NCI-H2107 treated with DMSO at 0.1 percent for 48 hours (cell line): ENCODE results near the gene DTD1.
A peak's percentile ranks its signal among the peaks of the same experiment; 100 is the strongest.

Experiments used
- DNase-seq: peaks from one replicate; lab custom pipeline; 2025; ENCODE audit not compliant: unreplicated experiment; lab: John Stamatoyannopoulos, UW

DTD1 gene

GRCh38 chr20:18788021-18788420 is 200.2 kb downstream of the DTD1 start:
- no peak for DNase-seq

DNA sequence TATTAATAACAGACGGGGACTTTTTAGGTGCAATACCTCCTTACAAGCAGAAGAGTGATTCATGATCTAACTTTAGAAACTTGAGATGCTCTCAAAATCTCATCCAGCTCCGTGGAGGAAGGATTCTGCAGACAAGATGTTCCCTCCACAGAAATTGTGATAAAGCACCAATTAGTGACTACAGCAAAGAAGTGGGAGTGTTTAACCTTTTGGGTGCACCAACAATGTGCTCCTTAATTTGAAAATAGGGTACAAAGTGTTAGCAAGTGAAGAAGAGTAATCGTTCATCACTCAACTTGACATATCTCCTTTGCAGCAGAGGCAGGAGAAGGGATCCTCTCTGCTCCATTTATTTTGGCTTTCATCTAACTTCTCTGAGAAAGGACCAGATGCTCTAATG is 202.9 kb downstream of the DTD1 start:
- DNase-seq: no peak

DNA sequence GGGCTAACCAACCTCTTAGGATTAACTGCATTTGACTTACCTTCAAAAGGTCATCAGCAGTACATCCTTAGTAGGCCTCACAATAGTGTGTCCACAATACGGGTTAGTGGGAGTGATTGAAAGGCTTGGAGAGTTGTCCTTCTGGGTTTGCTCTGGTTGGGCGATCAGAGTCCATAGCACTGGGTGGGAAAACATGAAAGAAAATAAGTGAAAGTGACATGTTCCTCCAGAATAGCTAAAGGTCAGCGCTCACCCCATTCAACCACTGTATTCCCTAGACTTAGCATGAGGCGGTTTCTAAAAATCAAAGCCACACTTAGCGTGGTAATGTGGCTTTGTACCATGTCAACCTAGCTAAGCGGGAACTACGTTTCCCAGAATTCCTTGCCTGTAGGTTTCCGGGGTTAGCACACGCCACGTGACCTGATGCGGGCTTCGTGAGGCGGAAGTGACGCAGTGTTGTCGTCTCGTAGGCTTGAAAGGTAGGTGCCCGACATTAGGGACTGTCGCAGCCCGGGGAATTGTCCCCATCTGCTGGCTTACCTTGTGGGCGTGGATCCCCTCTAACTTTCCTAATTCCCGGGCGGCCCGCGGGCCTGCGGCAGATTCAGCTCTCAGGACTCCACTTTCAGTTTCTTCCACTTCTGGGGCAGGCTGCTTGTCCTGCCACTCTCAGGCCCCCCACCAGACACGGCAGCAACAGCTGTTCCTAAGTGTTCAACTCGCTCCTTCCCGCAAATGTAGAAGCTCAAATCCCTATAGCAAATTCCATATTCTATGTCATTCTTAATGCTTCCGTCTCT is 206.0 kb downstream of the DTD1 start:
- DNase-seq: peak; percentile 84

DNA sequence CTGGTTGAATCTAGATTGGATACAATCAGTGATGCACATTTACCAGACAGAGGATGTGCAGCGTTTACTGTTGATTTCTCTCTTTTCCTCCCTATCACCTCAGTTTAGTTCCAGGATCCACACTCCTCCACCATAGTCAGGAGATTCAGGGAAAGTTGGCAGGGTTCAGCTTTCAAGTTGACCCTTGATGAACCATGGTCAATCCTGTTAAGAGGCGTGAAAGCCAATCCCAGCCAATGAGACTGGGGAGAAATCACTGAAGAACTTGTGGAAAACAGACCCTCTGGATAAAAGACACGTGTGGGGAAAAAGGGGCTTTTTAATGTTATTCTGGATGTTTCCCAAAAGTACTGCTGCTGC is 206.6 kb downstream of the DTD1 start:
- DNase-seq: no peak

- DNase-seq: no peak
Observed at GRCh38 chr20:18795366-18795765, 207.5 kb downstream of the DTD1 start.

GRCh38 chr20:18796282-18796833 is 208.5 kb downstream of the DTD1 start:
- DNase-seq: no peak

- DNase-seq: no peak
Observed at GRCh38 chr20:18801516-18801915, 213.7 kb downstream of the DTD1 start.

- no peak for DNase-seq
Observed at GRCh38 chr20:18802012-18802634, 214.3 kb downstream of the DTD1 start.

DNA sequence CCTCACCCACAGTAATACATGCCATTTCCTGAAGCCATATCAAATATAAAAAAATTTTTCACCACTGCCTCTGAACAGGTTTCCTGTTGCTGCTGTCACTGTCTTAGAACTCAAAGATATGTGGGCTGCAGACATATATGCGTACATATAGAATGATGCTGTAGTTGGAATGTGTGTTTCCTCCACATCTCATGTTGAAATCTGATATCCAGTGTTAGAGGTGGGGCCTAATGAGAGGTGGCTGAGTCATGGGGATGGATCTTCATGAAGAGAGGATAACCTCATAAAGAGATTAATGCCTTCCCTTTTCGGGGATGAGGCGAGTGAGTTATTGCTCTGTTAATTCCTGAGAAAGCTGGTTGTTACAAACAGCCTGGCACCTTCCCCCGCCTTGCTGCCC is 218.0 kb downstream of the DTD1 start:
- DNase-seq: no peak

DNA sequence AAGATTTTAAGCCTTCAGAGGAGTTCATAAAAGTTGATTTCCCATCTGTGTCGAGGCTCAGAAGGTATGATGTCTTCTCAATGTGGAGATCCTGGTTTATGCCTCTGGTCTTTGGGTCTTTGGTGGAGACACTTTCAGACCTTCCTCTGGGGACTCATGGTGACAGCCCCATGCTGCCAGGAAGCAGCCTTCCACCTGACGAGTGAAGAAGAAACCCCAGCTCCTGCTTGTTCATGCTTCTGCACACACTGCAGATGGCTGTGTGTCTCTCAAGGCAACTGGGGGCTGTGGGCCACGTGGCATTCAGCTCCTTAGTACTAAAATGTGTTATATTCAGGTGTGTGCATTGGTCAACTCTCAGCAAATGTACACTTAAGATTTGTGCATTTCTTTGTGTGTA is 220.9 kb downstream of the DTD1 start:
- no peak for DNase-seq

GRCh38 chr20:18811186-18811585 is 223.3 kb downstream of the DTD1 start:
- DNase-seq: no peak

GRCh38 chr20:18811904-18812303 is 224.1 kb downstream of the DTD1 start:
- DNase-seq: no peak

GRCh38 chr20:18813483-18813882 is 225.6 kb downstream of the DTD1 start, which contains the start of gene SCP2D1:
SCP2D1 (plus strand) TSS chr20:18813783; CDS start chr20:18813816, 33 bp downstream.
- DNase-seq: no peak

GRCh38 chr20:18815194-18815942 is 227.5 kb downstream of the DTD1 start:
- DNase-seq: no peak
